HEK293 (cell line): ENCODE data around the gene SETD7.

Experiments used
- CTCF ChIA-PET: fragments of 350-600 bp; formaldehyde crosslinking; extraction: SDS; loops from one replicate; lab custom pipeline; 2021; ENCODE audit warnings: antibody characterized with exemption; lab: Yijun Ruan, JAX
- POLR2A ChIA-PET: fragments of 300-600 bp; formaldehyde crosslinking; extraction: SDS; loops from one replicate; lab custom pipeline; 2020; ENCODE audit warnings: antibody characterized with exemption, inconsistent platforms; lab: Yijun Ruan, JAX
- H3K27ac ChIP-seq: fragments of 200-500 bp; sonication (Bioruptor generic); 2 replicates; pipeline ENCODE4 v1.5.1; 2014; ENCODE audit warnings: low read depth, low read length, control low read depth, inconsistent platforms; ENCODE audit errors: extremely low read depth
- H3K36me3 ChIP-seq, 2 experiments: fragments of 200-500 bp in 1 of 2; sonication (Bioruptor generic) in 1 of 2; 1 replicate in 1 of 2; 2 replicates in 1 of 2; pipeline ENCODE4 v1.5.1; 2014 to 2017; ENCODE audit warnings: inconsistent platforms in 2 of 2, low read length in 2 of 2; ENCODE audit not compliant: control insufficient read depth in 2 of 2, insufficient read depth in 1 of 2
- H3K4me1 ChIP-seq: fragments of 200-500 bp; sonication (Bioruptor generic); 2 replicates; pipeline ENCODE4 v1.5.1; 2014; ENCODE audit warnings: mild to moderate bottlenecking, low read length, inconsistent platforms; ENCODE audit not compliant: control insufficient read depth, insufficient read depth
- H3K4me3 ChIP-seq: 2 replicates; pipeline ENCODE4 v1.5.1; 2011; ENCODE audit warnings: low read depth, mild to moderate bottlenecking, control low read depth, low read length, moderate library complexity
- H3K9me3 ChIP-seq: fragments of 200-500 bp; sonication (Bioruptor generic); 2 replicates; pipeline ENCODE4 v1.5.1; 2014; ENCODE audit warnings: low read depth, low read length, inconsistent platforms; ENCODE audit not compliant: control insufficient read depth, insufficient read depth
- AEBP2 ChIP-seq: fragments of 450-650 bp; formaldehyde crosslinking; IDR thresholded peaks from 2 replicates; pipeline ENCODE4 v1.5.1; 2016; ENCODE audit warnings: missing biosample characterization, missing genetic modification characterization, borderline replicate concordance
- BCL11A ChIP-seq: fragments of 450-650 bp; formaldehyde crosslinking; IDR thresholded peaks from 2 replicates; pipeline ENCODE4 v1.5.1; 2016; ENCODE audit warnings: low read depth, missing biosample characterization, missing genetic modification characterization
- GFI1B ChIP-seq: fragments of 450-650 bp; formaldehyde crosslinking; IDR thresholded peaks from 2 replicates; pipeline ENCODE4 v1.5.1; 2016; ENCODE audit warnings: missing biosample characterization, missing genetic modification characterization
- HOXC10 ChIP-seq: sonication (generic); formaldehyde crosslinking; IDR thresholded peaks from 2 replicates; pipeline ENCODE4 v1.8.1; 2023; ENCODE audit warnings: mild to moderate bottlenecking, missing genetic modification reagents
- INSM2 ChIP-seq: fragments of 450-650 bp; formaldehyde crosslinking; IDR thresholded peaks from 2 replicates; pipeline ENCODE4 v1.5.1; 2016; ENCODE audit warnings: missing biosample characterization, missing genetic modification characterization
- KLF17 ChIP-seq: fragments of 450-650 bp; formaldehyde crosslinking; IDR thresholded peaks from 2 replicates; pipeline ENCODE4 v1.5.1; 2016; ENCODE audit warnings: missing biosample characterization, missing genetic modification characterization
- MEIS1 ChIP-seq: sonication (generic); formaldehyde crosslinking; IDR thresholded peaks from 2 replicates; pipeline ENCODE4 v1.8.1; 2022; ENCODE audit warnings: missing genetic modification reagents, mild to moderate bottlenecking, borderline replicate concordance
- MYNN ChIP-seq: fragments of 450-650 bp; formaldehyde crosslinking; IDR thresholded peaks from 2 replicates; pipeline ENCODE4 v1.5.1; 2016; ENCODE audit warnings: missing biosample characterization, missing genetic modification characterization, borderline replicate concordance
- MZF1 ChIP-seq: fragments of 450-650 bp; formaldehyde crosslinking; IDR thresholded peaks from 2 replicates; pipeline ENCODE4 v1.5.1; 2017; ENCODE audit warnings: missing biosample characterization, missing genetic modification characterization, borderline replicate concordance
- PBX3 ChIP-seq: sonication (generic); formaldehyde crosslinking; IDR thresholded peaks from 2 replicates; pipeline ENCODE4 v1.8.1; 2022; ENCODE audit warnings: mild to moderate bottlenecking, moderate library complexity, missing genetic modification reagents
- SP7 ChIP-seq: fragments of 450-650 bp; formaldehyde crosslinking; IDR thresholded peaks from 2 replicates; pipeline ENCODE4 v1.5.1; 2016; ENCODE audit warnings: missing biosample characterization, missing genetic modification characterization
- ZBTB26 ChIP-seq: fragments of 450-650 bp; formaldehyde crosslinking; optimal IDR thresholded peaks from 2 replicates; pipeline ENCODE3; 2016; ENCODE audit warnings: missing biosample characterization, mild to moderate bottlenecking, missing genetic modification characterization
- ZEB2 ChIP-seq: fragments of 450-650 bp; formaldehyde crosslinking; IDR thresholded peaks from 2 replicates; pipeline ENCODE4 v1.5.1; 2016; ENCODE audit warnings: missing biosample characterization, missing genetic modification characterization
- ZFHX2 ChIP-seq: fragments of 450-650 bp; formaldehyde crosslinking; conservative IDR thresholded peaks from 2 replicates; pipeline ENCODE4 v1.5.1; 2016; ENCODE audit warnings: missing biosample characterization, missing genetic modification characterization
- ZFP41 ChIP-seq: fragments of 450-650 bp; formaldehyde crosslinking; IDR thresholded peaks from 2 replicates; pipeline ENCODE4 v1.5.1; 2016; ENCODE audit warnings: missing biosample characterization, missing genetic modification characterization, borderline replicate concordance
- ZNF132 ChIP-seq: fragments of 450-650 bp; formaldehyde crosslinking; IDR thresholded peaks from 2 replicates; pipeline ENCODE4 v1.5.1; 2017; ENCODE audit warnings: missing biosample characterization, missing genetic modification characterization, borderline replicate concordance
- ZNF133 ChIP-seq: fragments of 450-650 bp; formaldehyde crosslinking; IDR thresholded peaks from 2 replicates; pipeline ENCODE4 v1.5.1; 2016; ENCODE audit warnings: missing biosample characterization, missing genetic modification characterization
- ZNF169 ChIP-seq: fragments of 450-650 bp; formaldehyde crosslinking; IDR thresholded peaks from 2 replicates; pipeline ENCODE4 v1.5.1; 2016; ENCODE audit warnings: missing biosample characterization, missing genetic modification characterization
- ZNF214 ChIP-seq: fragments of 450-650 bp; formaldehyde crosslinking; IDR thresholded peaks from 2 replicates; pipeline ENCODE4 v1.5.1; 2017; ENCODE audit warnings: missing biosample characterization, mild to moderate bottlenecking, missing genetic modification characterization, borderline replicate concordance
- ZNF266 ChIP-seq: fragments of 450-650 bp; formaldehyde crosslinking; IDR thresholded peaks from 2 replicates; pipeline ENCODE4 v1.5.1; 2016; ENCODE audit warnings: missing biosample characterization, missing genetic modification characterization, low read depth
- ZNF366 ChIP-seq: fragments of 450-650 bp; formaldehyde crosslinking; conservative IDR thresholded peaks from 2 replicates; pipeline ENCODE4 v1.5.1; 2016; ENCODE audit warnings: missing biosample characterization, missing genetic modification characterization
- ZNF426 ChIP-seq: fragments of 450-650 bp; formaldehyde crosslinking; IDR thresholded peaks from 2 replicates; pipeline ENCODE4 v1.5.1; 2017; ENCODE audit warnings: missing biosample characterization, missing genetic modification characterization, mild to moderate bottlenecking, inconsistent platforms, moderate library complexity
- ZNF473 ChIP-seq: fragments of 450-650 bp; formaldehyde crosslinking; IDR thresholded peaks from 2 replicates; pipeline ENCODE4 v1.5.1; 2017; ENCODE audit warnings: missing biosample characterization, missing genetic modification characterization
- ZNF48 ChIP-seq: fragments of 450-650 bp; formaldehyde crosslinking; IDR thresholded peaks from 2 replicates; pipeline ENCODE4 v1.5.1; 2016; ENCODE audit warnings: missing biosample characterization, missing genetic modification characterization
- ZNF555 ChIP-seq: fragments of 450-650 bp; formaldehyde crosslinking; conservative IDR thresholded peaks from 2 replicates; pipeline ENCODE4 v1.5.1; 2017; ENCODE audit warnings: missing biosample characterization, mild to moderate bottlenecking, missing genetic modification characterization, inconsistent platforms
- ZNF558 ChIP-seq: fragments of 450-650 bp; formaldehyde crosslinking; IDR thresholded peaks from 2 replicates; pipeline ENCODE4 v1.5.1; 2016; ENCODE audit warnings: missing biosample characterization, missing genetic modification characterization
- ZNF600 ChIP-seq: fragments of 450-650 bp; formaldehyde crosslinking; IDR thresholded peaks from 2 replicates; pipeline ENCODE4 v1.5.1; 2016; ENCODE audit warnings: missing biosample characterization, missing genetic modification characterization
- ZNF623 ChIP-seq: fragments of 450-650 bp; formaldehyde crosslinking; IDR thresholded peaks from 2 replicates; pipeline ENCODE4 v1.5.1; 2016; ENCODE audit warnings: missing biosample characterization, missing genetic modification characterization
- ZNF645 ChIP-seq: fragments of 450-650 bp; formaldehyde crosslinking; IDR thresholded peaks from 2 replicates; pipeline ENCODE4; 2016; ENCODE audit warnings: missing biosample characterization, missing genetic modification characterization
- ZNF776 ChIP-seq: fragments of 450-650 bp; formaldehyde crosslinking; IDR thresholded peaks from 2 replicates; pipeline ENCODE4 v1.5.0; 2017; ENCODE audit warnings: missing biosample characterization, missing genetic modification characterization, borderline replicate concordance
- ZNF843 ChIP-seq: fragments of 450-650 bp; formaldehyde crosslinking; IDR thresholded peaks from 2 replicates; pipeline ENCODE4 v1.5.1; 2016; ENCODE audit warnings: missing biosample characterization, missing genetic modification characterization

SETD7 gene

GRCh38 chr4:139563515-139563914, 7.5 kb upstream of the SETD7 start:
- POLR2A ChIA-PET, result no interaction called here
- Histone ChIP-seq H3K36me3 (no peaks in the 10 kb centered on the region), H3K4me1 (peaks cover 14% of the 10 kb centered on the region)
- CTCF ChIA-PET, result no interaction called here
- no peak for TF ChIP-seq MYNN
- TF ChIP-seq ZBTB26, result no peak
- TF ChIP-seq ZNF473 (tag by site-specific recombination), result no peak
- no peak for TF ChIP-seq SP7 (tag by site-specific recombination)
- TF ChIP-seq AEBP2 (tag by site-specific recombination), result no peak
- no peak for TF ChIP-seq ZNF776 (tag by site-specific recombination)
- no peak for TF ChIP-seq HOXC10 (CRISPR knock-in tag)
- TF ChIP-seq ZNF133 (tag by site-specific recombination), result no peak
- TF ChIP-seq GFI1B (tag by site-specific recombination), result no peak
- no peak for TF ChIP-seq ZNF426 (tag by site-specific recombination)
- no peak for TF ChIP-seq INSM2 (tag by site-specific recombination)
- TF ChIP-seq ZNF558 (tag by site-specific recombination), result no peak
- TF ChIP-seq ZNF266 (tag by site-specific recombination), result no peak
- TF ChIP-seq ZEB2, result no peak
- TF ChIP-seq ZNF169 (tag by site-specific recombination), result no peak
- no peak for TF ChIP-seq ZNF48 (tag by site-specific recombination)
- TF ChIP-seq, all 188 proteins: peak for 0
- H3K27ac ChIP-seq, result no peak overlapping the region
- no peaks in the 10 kb centered on the region for H3K9me3 ChIP-seq
- no peak overlapping the region for H3K4me3 ChIP-seq

GRCh38 chr4:139562839-139563238, 6.8 kb upstream of the SETD7 start:
- Histone ChIP-seq H3K4me3 (no peak overlapping the region), H3K36me3 (no peaks in the 10 kb centered on the region), H3K9me3 (no peaks in the 10 kb centered on the region), H3K4me1 (peaks cover 21% of the 10 kb centered on the region), H3K27ac (no peak overlapping the region)
- ChIA-PET POLR2A (no interaction called here), CTCF (no interaction called here)
- TF ChIP-seq ZNF214 (tag by site-specific recombination) (no peak), ZFP41 (tag by site-specific recombination) (no peak), ZNF645 (tag by site-specific recombination) (no peak), ZNF600 (tag by site-specific recombination) (no peak), ZNF132 (tag by site-specific recombination) (no peak), KLF17 (tag by site-specific recombination) (no peak), ZNF843 (tag by site-specific recombination) (no peak), BCL11A (tag by site-specific recombination) (no peak), MZF1 (tag by site-specific recombination) (no peak), ZNF555 (tag by site-specific recombination) (no peak), ZNF623 (tag by site-specific recombination) (no peak), ZFHX2 (tag by site-specific recombination) (no peak), ZNF366 (tag by site-specific recombination) (no peak), PBX3 (no peak), MEIS1 (CRISPR knock-in tag) (no peak)
